CD8-positive, alpha-beta memory T cell (primary cell): ENCODE results near the gene POLR2C. TPM values are rescaled to one million over a fixed set of nuclear protein-coding genes. Genes with fewer than 3 reads are reported as not detected.
A peak's percentile ranks its signal among the peaks of the same experiment; 100 is the strongest.

Experiments used
- CTCF ChIA-PET: fragments of 350-600 bp; sonication (Branson Sonifier 250); formaldehyde crosslinking; loops from one replicate; lab custom pipeline; 2021; ENCODE audit warnings: antibody characterized with exemption; lab: Charles Lee
- POLR2A ChIA-PET: fragments of 350-600 bp; sonication (Branson Sonifier 250); formaldehyde crosslinking; loops from one replicate; lab custom pipeline; 2021; ENCODE audit warnings: antibody characterized with exemption; lab: Charles Lee
- DNase-seq, 5 donors: peaks; one replicate each; pipeline versions ENCODE4 v3.0.0 to v3.0.0-alpha.2; 2020 to 2022; ENCODE audit warnings: mixed read lengths in 1 of 5
- H3K27ac ChIP-seq: one replicate; pipeline ENCODE4 v1.7.0; 2013; ENCODE audit warnings: low read depth, mild to moderate bottlenecking, low read length, moderate library complexity
- H3K27me3 ChIP-seq: 2 replicates; pipeline ENCODE4 v1.7.0; 2013; ENCODE audit warnings: low read length, mild to moderate bottlenecking; ENCODE audit not compliant: insufficient read depth, poor library complexity, severe bottlenecking
- H3K36me3 ChIP-seq: 2 replicates; pipeline ENCODE4 v1.7.0; 2013; ENCODE audit warnings: mild to moderate bottlenecking, low read length, moderate library complexity; ENCODE audit not compliant: insufficient read depth
- H3K4me1 ChIP-seq: 2 replicates; pipeline ENCODE4 v1.7.0; 2013; ENCODE audit warnings: mild to moderate bottlenecking, low read length, moderate library complexity; ENCODE audit not compliant: insufficient read depth
- H3K4me3 ChIP-seq: 2 replicates; pipeline ENCODE4 v1.7.0; 2013; ENCODE audit warnings: mild to moderate bottlenecking, low read length
- H3K9me3 ChIP-seq: 2 replicates; pipeline ENCODE4 v1.7.0; 2013; ENCODE audit warnings: mild to moderate bottlenecking, low read length
- H3K27ac Mint-ChIP-seq, 8 donors: one replicate each; pipeline ENCODE4 v1.8.0; 2020 to 2021; ENCODE audit warnings: mixed read lengths in 8 of 8, mild to moderate bottlenecking in 6 of 8, inconsistent platforms in 3 of 8, moderate library complexity in 3 of 8
- H3K27me3 Mint-ChIP-seq, 2 donors: one replicate each; pipeline ENCODE4 v1.8.0; 2020 to 2021; ENCODE audit warnings: mixed read lengths in 2 of 2, mild to moderate bottlenecking in 1 of 2, moderate library complexity in 1 of 2
- H3K36me3 Mint-ChIP-seq, 3 donors: one replicate each; pipeline ENCODE4 v1.8.0; 2020 to 2021; ENCODE audit warnings: mixed read lengths in 3 of 3, inconsistent platforms in 1 of 3, mild to moderate bottlenecking in 1 of 3
- H3K4me1 Mint-ChIP-seq, 3 donors: one replicate each; pipeline ENCODE4 v1.8.0; 2020 to 2021; ENCODE audit warnings: mixed read lengths in 3 of 3, inconsistent platforms in 1 of 3, mild to moderate bottlenecking in 1 of 3
- H3K4me3 Mint-ChIP-seq, 7 donors: one replicate each; pipeline ENCODE4 v1.8.0; 2020 to 2021; ENCODE audit warnings: mixed read lengths in 7 of 7, mild to moderate bottlenecking in 6 of 7, moderate library complexity in 4 of 7, inconsistent platforms in 2 of 7
- H3K9me3 Mint-ChIP-seq, 5 donors: one replicate each; pipeline ENCODE4 v1.8.0; 2020 to 2022; ENCODE audit warnings: mixed read lengths in 5 of 5, mild to moderate bottlenecking in 3 of 5, moderate library complexity in 2 of 5, inconsistent platforms in 1 of 5
- polyA plus RNA-seq: library from polyadenylated mRNA; unstranded; fragments of 300-500 nt; fragmentation: Illumina TruSeq; gene quantifications from one replicate; pipeline ENCODE4 v1.2.3, GENCODE V29; 2021
- total RNA-seq, 2 experiments: library from RNA; stranded (reverse); gene quantifications; one replicate each; pipeline ENCODE4 v1.2.3, GENCODE V29; 2021

POLR2C gene
- total and polyA plus RNA-seq, 3 experiments from 2014 or later: 36.1 to 95.0 (median 92.3) TPM

GRCh38 chr16:57424583-57424982, 37.9 kb upstream of the POLR2C start:
- no peak overlapping the region for H3K4me3 Mint-ChIP-seq
- POLR2A ChIA-PET: no interaction called here

GRCh38 chr16:57426356-57426755, 36.1 kb upstream of the POLR2C start:
- POLR2A ChIA-PET: no interaction called here
- H3K36me3 ChIP-seq: peaks cover 16% of the 10 kb centered on the region
- no peak for DNase-seq
- no peak overlapping the region for H3K4me3 ChIP-seq
- H3K36me3 Mint-ChIP-seq: peaks cover 11 to 48% (median 22%) of the 10 kb centered on the region in 3 donors
- H3K4me1 Mint-ChIP-seq: no peaks in the 10 kb centered on the region
- no peak overlapping the region for H3K27ac Mint-ChIP-seq
- no peaks in the 10 kb centered on the region for H3K4me1 ChIP-seq
- no peak overlapping the region for H3K4me3 Mint-ChIP-seq
- no peaks in the 10 kb centered on the region for H3K27me3 ChIP-seq
- H3K27me3 Mint-ChIP-seq: peaks cover 0 to 1% of the 10 kb centered on the region in 2 donors
- H3K9me3 ChIP-seq: no peaks in the 10 kb centered on the region
- H3K9me3 Mint-ChIP-seq: no peaks in the 10 kb centered on the region
- CTCF ChIA-PET: interaction anchor here (1.8 to 2.5 kb wide), 2 partner anchors 9 to 16 kb away, joined by 4 to 8 read pairs; no protein-coding TSS in a partner anchor
- no peak overlapping the region for H3K27ac ChIP-seq

More at GRCh38 chr16:57424583-57424982, 37.9 kb upstream of the POLR2C start:
- Mint-ChIP-seq H3K9me3 (no peaks in the 10 kb centered on the region), H3K4me1 (peaks cover 0 to 2% (median 1%) of the 10 kb centered on the region in 3 donors), H3K36me3 (peaks cover 0 to 30% (median 16%) of the 10 kb centered on the region in 3 donors), H3K27ac (peak overlapping the region in 1 of 8 donors; percentile 10), H3K27me3 (no peaks in the 10 kb centered on the region)
- H3K27ac ChIP-seq: no peak overlapping the region
- CTCF ChIA-PET: interaction anchor here (1.4 to 2.5 kb wide), 3 partner anchors 13 to 121 kb away, joined by 3 to 8 read pairs (median 3); no protein-coding TSS in a partner anchor
- no peaks in the 10 kb centered on the region for H3K9me3 ChIP-seq
- H3K4me3 ChIP-seq: no peak overlapping the region
- no peaks in the 10 kb centered on the region for H3K4me1 ChIP-seq
- H3K36me3 ChIP-seq: peaks cover 5% of the 10 kb centered on the region
- H3K27me3 ChIP-seq: no peaks in the 10 kb centered on the region
- DNase-seq: no peak

GRCh38 chr16:57427307-57427706, 35.2 kb upstream of the POLR2C start:
- peak overlapping the region in 2 of 8 donors; percentile 19 to 58 for H3K27ac Mint-ChIP-seq
- H3K4me1 ChIP-seq: peaks cover 2% of the 10 kb centered on the region
- no peaks in the 10 kb centered on the region for H3K9me3 ChIP-seq
- CTCF ChIA-PET: interaction anchor here (1.8 kb wide), 1 partner anchor 10 kb away, joined by 4 read pairs; no protein-coding TSS in a partner anchor
- H3K4me3 Mint-ChIP-seq: no peak overlapping the region
- DNase-seq: no peak
- H3K27me3 Mint-ChIP-seq: peaks cover 0 to 1% of the 10 kb centered on the region in 2 donors
- H3K4me1 Mint-ChIP-seq: no peaks in the 10 kb centered on the region
- H3K4me3 ChIP-seq: no peak overlapping the region
- H3K27me3 ChIP-seq: no peaks in the 10 kb centered on the region
- no peak overlapping the region for H3K27ac ChIP-seq
- peaks cover 11 to 56% (median 22%) of the 10 kb centered on the region in 3 donors for H3K36me3 Mint-ChIP-seq
- H3K9me3 Mint-ChIP-seq: no peaks in the 10 kb centered on the region
- POLR2A ChIA-PET: no interaction called here
- peaks cover 16% of the 10 kb centered on the region for H3K36me3 ChIP-seq

- POLR2A ChIA-PET: no interaction called here
- Mint-ChIP-seq H3K27me3 (peaks cover 0 to 1% of the 10 kb centered on the region in 2 donors), H3K9me3 (no peaks in the 10 kb centered on the region)
Measured at GRCh38 chr16:57427824-57428223, 34.7 kb upstream of the POLR2C start.

GRCh38 chr16:57430955-57431354, 31.5 kb upstream of the POLR2C start:
- no peaks in the 10 kb centered on the region for H3K9me3 Mint-ChIP-seq
- ChIA-PET CTCF (interaction anchor here (1.3 to 6.4 kb wide), 4 partner anchors 8 to 16 kb away, joined by 4 to 34 read pairs (median 6); partner anchors contain the start of genes CIAPIN1 and COQ9), POLR2A (no interaction called here)
- peaks cover 0 to 2% (median 0%) of the 10 kb centered on the region in 3 donors for H3K4me1 Mint-ChIP-seq
- H3K4me1 ChIP-seq: peaks cover 27% of the 10 kb centered on the region
- no peak for DNase-seq
- H3K4me3 ChIP-seq: no peak overlapping the region
- no peak overlapping the region for H3K27ac Mint-ChIP-seq
- no peaks in the 10 kb centered on the region for H3K27me3 ChIP-seq
- peaks cover 31% of the 10 kb centered on the region for H3K36me3 ChIP-seq
- H3K9me3 ChIP-seq: no peaks in the 10 kb centered on the region
- H3K27me3 Mint-ChIP-seq: peaks cover 0 to 1% of the 10 kb centered on the region in 2 donors
- H3K4me3 Mint-ChIP-seq: no peak overlapping the region
- H3K27ac ChIP-seq: no peak overlapping the region
- H3K36me3 Mint-ChIP-seq: peaks cover 11 to 91% (median 33%) of the 10 kb centered on the region in 3 donors

More at GRCh38 chr16:57427824-57428223, 34.7 kb upstream of the POLR2C start:
- no peak overlapping the region for H3K4me3 Mint-ChIP-seq
- H3K4me1 Mint-ChIP-seq: no peaks in the 10 kb centered on the region
- peaks cover 19% of the 10 kb centered on the region for H3K36me3 ChIP-seq
- H3K27ac ChIP-seq: no peak overlapping the region
- no peaks in the 10 kb centered on the region for H3K27me3 ChIP-seq
- CTCF ChIA-PET: no interaction called here
- peaks cover 11 to 62% (median 22%) of the 10 kb centered on the region in 3 donors for H3K36me3 Mint-ChIP-seq
- H3K27ac Mint-ChIP-seq: peak overlapping the region in 1 of 8 donors; percentile 58
- DNase-seq: no peak
- no peaks in the 10 kb centered on the region for H3K9me3 ChIP-seq
- H3K4me1 ChIP-seq: peaks cover 7% of the 10 kb centered on the region
- H3K4me3 ChIP-seq: no peak overlapping the region

- H3K27ac ChIP-seq: no peak overlapping the region
- POLR2A ChIA-PET: no interaction called here
- Mint-ChIP-seq H3K4me1 (peaks cover 0 to 2% (median 0%) of the 10 kb centered on the region in 3 donors), H3K36me3 (peaks cover 11 to 91% (median 33%) of the 10 kb centered on the region in 3 donors), H3K27me3 (peaks cover 0 to 1% of the 10 kb centered on the region in 2 donors), H3K27ac (no peak overlapping the region), H3K4me3 (peak overlapping the region in 1 of 7 donors; percentile 54), H3K9me3 (no peaks in the 10 kb centered on the region)
- H3K4me1 ChIP-seq: peaks cover 27% of the 10 kb centered on the region
- DNase-seq: no peak
- H3K36me3 ChIP-seq: peaks cover 31% of the 10 kb centered on the region
- no peaks in the 10 kb centered on the region for H3K9me3 ChIP-seq
- no peak overlapping the region for H3K4me3 ChIP-seq
- CTCF ChIA-PET: interaction anchor here (0.9 to 6.4 kb wide), 2 partner anchors 15 to 87 kb away, joined by 4 to 34 read pairs; no protein-coding TSS in a partner anchor
- no peaks in the 10 kb centered on the region for H3K27me3 ChIP-seq
Measured at GRCh38 chr16:57432505-57432904, 30.0 kb upstream of the POLR2C start.

- CTCF ChIA-PET: interaction anchor here (0.9 to 6.4 kb wide), 2 partner anchors 15 to 87 kb away, joined by 4 to 34 read pairs; no protein-coding TSS in a partner anchor
Measured at GRCh38 chr16:57432989-57433388, 29.5 kb upstream of the POLR2C start.

GRCh38 chr16:57434003-57434402, 28.5 kb upstream of the POLR2C start:
- Mint-ChIP-seq H3K27me3 (peaks cover 0 to 1% of the 10 kb centered on the region in 2 donors), H3K27ac (peak overlapping the region in 1 of 8 donors; percentile 76), H3K36me3 (peaks cover 21 to 90% (median 33%) of the 10 kb centered on the region in 3 donors), H3K4me3 (no peak overlapping the region), H3K9me3 (no peaks in the 10 kb centered on the region), H3K4me1 (peaks cover 0 to 2% (median 0%) of the 10 kb centered on the region in 3 donors)
- POLR2A ChIA-PET: no interaction called here
- peak in 1 of 5 donors; percentile 68 for DNase-seq
- H3K27ac ChIP-seq: no peak overlapping the region
- H3K9me3 ChIP-seq: no peaks in the 10 kb centered on the region
- H3K4me3 ChIP-seq: no peak overlapping the region
- no peaks in the 10 kb centered on the region for H3K27me3 ChIP-seq
- CTCF ChIA-PET: interaction anchor here (6.4 kb wide), 1 partner anchor 16 kb away, joined by 34 read pairs; no protein-coding TSS in a partner anchor
- peaks cover 27% of the 10 kb centered on the region for H3K4me1 ChIP-seq
- H3K36me3 ChIP-seq: peaks cover 28% of the 10 kb centered on the region

More at GRCh38 chr16:57432989-57433388, 29.5 kb upstream of the POLR2C start:
- peaks cover 27% of the 10 kb centered on the region for H3K4me1 ChIP-seq
- Mint-ChIP-seq H3K27ac (peak overlapping the region in 1 of 8 donors; percentile 66), H3K4me1 (peaks cover 0 to 2% (median 0%) of the 10 kb centered on the region in 3 donors), H3K9me3 (no peaks in the 10 kb centered on the region), H3K36me3 (peaks cover 14 to 89% (median 32%) of the 10 kb centered on the region in 3 donors), H3K27me3 (peaks cover 0 to 1% of the 10 kb centered on the region in 2 donors), H3K4me3 (peak overlapping the region in 1 of 7 donors; percentile 27)
- peak in 1 of 5 donors; percentile 20 for DNase-seq
- H3K36me3 ChIP-seq: peaks cover 31% of the 10 kb centered on the region
- no peak overlapping the region for H3K4me3 ChIP-seq
- H3K27me3 ChIP-seq: no peaks in the 10 kb centered on the region
- H3K9me3 ChIP-seq: no peaks in the 10 kb centered on the region
- POLR2A ChIA-PET: interaction anchor here (0.6 kb wide), 1 partner anchor 112 kb away, joined by 3 read pairs; no protein-coding TSS in a partner anchor
- no peak overlapping the region for H3K27ac ChIP-seq
